Measurements from ENCODE around the gene RAMACL.
"Not testable (repeated sequence)": the region's sequence is repeated elsewhere in the genome, so short reads cannot be mapped to it uniquely, and the experiment has no call there.

Gene RAMACL

DNA sequence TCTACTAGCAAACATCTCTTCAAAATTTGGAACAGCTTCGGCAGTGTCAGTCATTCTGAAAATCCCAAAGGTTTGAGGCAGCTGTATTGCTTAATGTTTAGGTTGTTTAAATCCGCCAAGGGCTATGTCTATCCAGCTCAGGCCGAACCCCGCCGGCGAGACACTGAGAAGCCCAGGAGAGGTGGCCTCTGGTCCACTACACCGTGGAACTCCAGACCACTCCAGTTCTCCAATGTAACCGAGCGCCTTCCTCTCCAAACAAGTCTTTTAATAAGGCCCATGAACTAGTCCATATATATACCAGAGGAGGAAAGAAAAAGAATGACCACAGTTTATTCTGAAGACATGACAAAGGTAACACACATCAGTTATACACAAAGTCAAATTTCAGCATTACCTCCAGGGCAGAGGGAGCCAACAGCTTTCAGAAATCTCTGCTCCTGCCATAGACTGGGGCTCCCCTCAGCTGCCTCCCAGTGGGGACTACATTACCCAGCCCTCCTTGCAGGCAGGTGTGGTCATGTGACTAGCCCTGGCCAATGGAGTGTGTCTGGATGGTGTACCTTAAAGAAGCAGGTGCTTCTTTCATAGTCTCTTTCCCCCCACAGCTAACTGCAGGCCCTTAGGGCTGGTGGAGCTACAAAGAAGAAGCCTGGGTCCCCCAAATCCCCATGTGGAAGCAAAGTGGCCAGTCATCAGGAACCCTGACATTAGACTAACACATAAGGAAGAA lies at the start of gene RAMACL:
Gene RAMACL (minus strand): TSS at position 255 of the 733 bp plus-strand sequence. CDS start 201 bp downstream, at position 54.
- DNase-seq (ENCODE audit: low spot score): peak; percentile 84
- in situ Hi-C loops (cut with MboI; ENCODE audit: low pct_unique_long_range_greater_than_20kb, low sequenced_read_pairs, unreplicated experiment): no loop called here

DNA sequence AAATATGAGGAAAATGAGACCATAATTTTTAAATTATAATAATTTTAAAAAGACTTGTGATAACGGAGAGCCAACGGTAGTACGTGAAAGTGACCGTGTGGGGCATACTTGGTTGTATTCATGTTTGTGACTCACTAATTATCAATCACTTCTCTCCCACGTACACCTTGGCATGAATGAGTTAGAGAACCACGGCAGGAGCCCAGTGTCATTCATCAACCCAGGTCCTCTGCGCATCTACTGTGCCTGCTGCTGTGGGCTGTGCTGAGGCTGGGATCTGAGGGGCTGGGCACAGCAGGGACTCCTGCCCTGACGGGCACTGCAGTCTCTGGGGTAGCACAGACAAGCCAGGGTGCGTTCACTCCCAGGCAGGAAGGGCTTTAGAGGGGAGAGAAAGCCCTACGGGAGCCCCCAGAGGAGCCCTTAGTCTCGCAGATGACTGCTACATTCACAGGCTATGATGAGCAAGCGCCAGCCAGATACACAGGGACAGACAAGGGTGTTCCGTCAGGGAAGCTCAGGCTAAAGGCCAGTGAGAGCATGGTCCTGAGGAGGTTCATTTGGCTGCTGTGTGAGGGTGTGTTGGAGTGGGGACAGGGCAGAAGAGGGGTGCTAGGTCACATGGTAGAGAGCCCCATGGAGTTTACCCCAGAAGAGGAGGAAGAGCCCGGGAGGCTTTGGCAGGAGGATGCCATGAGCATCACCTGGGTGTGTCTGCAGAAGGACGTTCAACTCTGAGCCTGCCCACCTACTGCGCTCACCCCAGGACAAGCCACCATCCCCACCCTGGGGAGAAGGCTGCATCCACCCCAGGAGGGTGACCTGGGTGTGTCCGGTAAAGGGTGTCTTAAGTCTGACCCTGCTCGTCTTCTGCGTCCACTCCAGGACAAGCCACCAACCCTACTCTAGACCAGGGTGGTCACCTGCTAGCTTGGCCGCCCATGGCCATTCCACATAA lies 48.8 kb upstream of the RAMACL start:
- in situ Hi-C loops (cut with MboI; ENCODE audit: low pct_unique_long_range_greater_than_20kb, low sequenced_read_pairs, unreplicated experiment): no loop called here
- TF ChIP-seq, protein P1, sequence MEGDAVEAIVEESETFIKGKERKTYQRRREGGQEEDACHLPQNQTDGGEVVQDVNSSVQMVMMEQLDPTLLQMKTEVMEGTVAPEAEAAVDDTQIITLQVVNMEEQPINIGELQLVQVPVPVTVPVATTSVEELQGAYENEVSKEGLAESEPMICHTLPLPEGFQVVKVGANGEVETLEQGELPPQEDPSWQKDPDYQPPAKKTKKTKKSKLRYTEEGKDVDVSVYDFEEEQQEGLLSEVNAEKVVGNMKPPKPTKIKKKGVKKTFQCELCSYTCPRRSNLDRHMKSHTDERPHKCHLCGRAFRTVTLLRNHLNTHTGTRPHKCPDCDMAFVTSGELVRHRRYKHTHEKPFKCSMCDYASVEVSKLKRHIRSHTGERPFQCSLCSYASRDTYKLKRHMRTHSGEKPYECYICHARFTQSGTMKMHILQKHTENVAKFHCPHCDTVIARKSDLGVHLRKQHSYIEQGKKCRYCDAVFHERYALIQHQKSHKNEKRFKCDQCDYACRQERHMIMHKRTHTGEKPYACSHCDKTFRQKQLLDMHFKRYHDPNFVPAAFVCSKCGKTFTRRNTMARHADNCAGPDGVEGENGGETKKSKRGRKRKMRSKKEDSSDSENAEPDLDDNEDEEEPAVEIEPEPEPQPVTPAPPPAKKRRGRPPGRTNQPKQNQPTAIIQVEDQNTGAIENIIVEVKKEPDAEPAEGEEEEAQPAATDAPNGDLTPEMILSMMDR (IDR thresholded peaks at IDR 0.05; ENCODE audit: extremely low read depth, insufficient read depth, missing control alignments): no peak
- DNase-seq (ENCODE audit: low spot score): no peak

More for the DNA sequence above, at the start of gene RAMACL:
- TF ChIP-seq, protein P1 (IDR thresholded peaks at IDR 0.05; ENCODE audit: extremely low read depth, insufficient read depth, missing control alignments): no peak

DNA sequence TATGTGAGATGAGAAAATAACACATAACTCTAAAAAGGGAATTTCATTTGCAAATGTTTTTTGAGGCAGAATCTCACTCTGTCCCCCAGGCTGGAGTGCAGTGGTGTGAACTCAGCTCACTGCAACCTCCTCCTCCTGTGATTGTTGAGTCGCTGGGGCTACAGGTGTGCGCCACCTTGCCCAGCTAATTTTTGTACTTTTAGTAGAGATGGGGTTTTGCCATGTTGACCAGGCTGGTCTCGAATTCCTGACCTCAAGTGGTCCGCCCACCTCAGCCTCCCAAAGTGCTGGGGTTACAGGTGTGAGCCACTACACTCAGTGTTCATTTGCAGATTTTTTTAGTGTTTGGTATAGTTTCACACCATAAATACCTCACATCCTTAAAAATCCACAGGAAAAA lies 48.1 kb upstream of the RAMACL start:
- in situ Hi-C loops (cut with MboI; ENCODE audit: low pct_unique_long_range_greater_than_20kb, low sequenced_read_pairs, unreplicated experiment); DNase-seq (ENCODE audit: low spot score): not testable (repeated sequence)

DNA sequence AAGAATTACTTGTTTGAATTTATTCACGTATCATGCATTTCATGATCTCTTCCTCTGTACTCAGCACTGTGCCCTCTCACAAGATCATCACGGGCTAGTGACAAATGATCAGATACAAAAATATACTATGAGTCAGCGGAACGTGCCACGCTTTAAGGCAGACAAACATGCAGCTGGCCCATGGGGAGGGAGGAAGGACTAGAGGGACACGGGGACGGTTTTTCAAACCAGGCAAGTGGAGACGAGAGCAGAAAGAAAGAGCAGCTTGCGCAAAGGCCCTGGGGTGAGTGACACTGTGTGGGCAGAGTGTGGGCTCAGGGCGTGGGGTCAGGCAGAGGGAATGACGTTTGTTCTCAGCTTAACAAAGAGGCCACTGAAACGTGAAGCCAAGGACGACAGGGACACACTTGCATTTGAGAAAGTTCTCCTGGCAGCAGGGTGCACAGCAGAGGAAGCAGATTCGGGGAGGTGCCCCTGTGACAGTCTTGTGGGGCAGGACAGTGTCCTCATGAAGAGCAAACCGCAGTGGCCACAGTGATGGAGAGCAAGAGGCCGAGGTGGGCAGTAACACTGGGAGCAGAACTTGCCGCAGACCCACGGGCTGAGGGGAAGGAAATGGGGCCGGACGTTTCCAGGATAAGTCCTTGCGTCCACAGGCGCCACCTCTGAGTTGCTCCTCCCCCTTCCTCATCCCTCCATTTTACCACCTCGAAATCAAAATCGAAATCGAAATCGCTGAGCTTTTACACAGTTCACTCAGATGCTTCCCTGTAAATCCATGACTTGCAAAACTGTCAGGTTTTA lies 47.5 kb upstream of the RAMACL start:
- in situ Hi-C loops (cut with MboI; ENCODE audit: low pct_unique_long_range_greater_than_20kb, low sequenced_read_pairs, unreplicated experiment): no loop called here
- TF ChIP-seq, protein P1 (IDR thresholded peaks at IDR 0.05; ENCODE audit: extremely low read depth, insufficient read depth, missing control alignments): no peak
- DNase-seq (ENCODE audit: low spot score): no peak

DNA sequence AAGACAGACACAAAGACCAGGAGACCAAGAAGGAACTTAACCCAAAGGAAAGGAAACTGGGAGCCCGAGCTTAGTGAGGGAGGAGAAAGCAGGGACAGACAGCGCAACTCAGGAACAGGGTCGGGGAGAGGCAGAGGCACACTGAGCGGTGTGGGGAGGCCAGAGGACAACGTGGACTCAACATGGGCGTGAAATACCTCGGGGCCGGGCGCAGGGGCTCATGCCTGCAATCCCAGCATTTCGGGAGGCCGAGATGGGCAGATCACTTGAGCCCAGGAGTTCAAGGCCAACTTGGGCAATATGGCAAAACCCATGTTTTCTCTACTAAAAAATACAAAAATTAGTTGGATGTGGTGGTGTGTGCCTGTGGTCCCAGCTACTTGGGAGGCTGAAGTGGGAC lies 46.3 kb upstream of the RAMACL start:
- in situ Hi-C loops (cut with MboI; ENCODE audit: low pct_unique_long_range_greater_than_20kb, low sequenced_read_pairs, unreplicated experiment): no loop called here
- DNase-seq (ENCODE audit: low spot score): no peak
- TF ChIP-seq, protein P1 (IDR thresholded peaks at IDR 0.05; ENCODE audit: extremely low read depth, insufficient read depth, missing control alignments): no peak

DNA sequence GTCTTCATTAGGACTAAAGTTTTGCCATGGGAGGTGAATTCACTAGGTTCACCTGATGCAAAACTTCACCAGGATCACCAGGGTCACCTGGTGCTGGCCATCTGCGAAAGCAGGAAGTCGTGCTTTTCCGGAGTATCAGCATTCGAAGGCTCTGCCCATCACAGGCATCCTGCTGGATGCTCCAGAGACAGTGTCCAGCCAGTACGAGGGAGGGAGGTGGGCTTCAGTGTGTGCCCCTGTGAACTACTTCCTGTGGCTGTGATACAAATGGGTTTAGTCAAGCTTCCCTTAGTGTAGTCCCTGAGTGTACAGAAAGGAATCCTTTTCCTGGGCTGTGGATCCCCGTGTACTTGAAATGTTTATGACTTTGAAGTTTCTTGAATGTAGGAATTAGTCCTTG lies 44.0 kb upstream of the RAMACL start:
- no peak for DNase-seq (ENCODE audit: low spot score)
- TF ChIP-seq, protein P1 (IDR thresholded peaks at IDR 0.05; ENCODE audit: extremely low read depth, insufficient read depth, missing control alignments): no peak
- in situ Hi-C loops (cut with MboI; ENCODE audit: low pct_unique_long_range_greater_than_20kb, low sequenced_read_pairs, unreplicated experiment): no loop called here
